ENCODE data around the gene DEFB124. TPM values are rescaled to one million over a fixed set of nuclear protein-coding genes. Genes with fewer than 3 reads are reported as not detected.
"Not testable (repeated sequence)": the region's sequence is repeated elsewhere in the genome, so short reads cannot be mapped to it uniquely, and the experiment has no call there.

The DEFB124 gene
- polyA plus RNA-seq, 1 experiment, result not detected

- ChIA-PET CTCF (interaction anchor here (0.9 kb wide), 1 partner anchor 15 kb away, joined by 3 read pairs; no protein-coding TSS in a partner anchor), POLR2A (no interaction called here)
- Histone ChIP-seq H3K27me3 (ENCODE audit: control insufficient read depth, insufficient read depth, low read length) (no peaks in the 10 kb centered on the region; the same call in 1 of the 2 replicates), H3K4me3 (ENCODE audit: low read depth, low read length) (no peak overlapping the region), H3K36me3 (ENCODE audit: control insufficient read depth, insufficient read depth, low read length) (no peaks in the 10 kb centered on the region)
- no peak for DNase-seq (ENCODE audit: low read depth)
- no peak for TF ChIP-seq CTCF (IDR thresholded peaks at IDR 0.05; ENCODE audit: insufficient read depth, low read depth, low read length)
Observed at GRCh38 chr20:31446084-31446819, 28.7 kb downstream of the DEFB124 start.

- POLR2A ChIA-PET, result no interaction called here
- Histone ChIP-seq H3K36me3 (ENCODE audit: control insufficient read depth, insufficient read depth, low read length) (no peaks in the 10 kb centered on the region), H3K4me3 (ENCODE audit: low read depth, low read length) (no peak within 1 kb of the TSS), H3K27me3 (ENCODE audit: control insufficient read depth, insufficient read depth, low read length) (no peaks in the 10 kb centered on the region; the same call in 1 of the 2 replicates)
- TF ChIP-seq CTCF (IDR thresholded peaks at IDR 0.05; ENCODE audit: insufficient read depth, low read depth, low read length), result no peak
- DNase-seq (ENCODE audit: low read depth), result no peak
- CTCF ChIA-PET, result interaction anchor here (0.9 to 1.4 kb wide), 4 partner anchors 9 to 71 kb away, joined by 3 to 4 read pairs (median 3); no protein-coding TSS in a partner anchor
Observed at GRCh38 chr20:31440012-31440659, 34.8 kb downstream of the DEFB124 start, which contains the start of gene DEFB123. TSS of gene DEFB123 (plus strand) at chr20:31440632. CDS start at chr20:31440699, 67 bp downstream.

- ChIA-PET CTCF (interaction anchor here (0.8 kb wide), 1 partner anchor 18 kb away, joined by 3 read pairs; no protein-coding TSS in a partner anchor), POLR2A (no interaction called here)
- no peak for DNase-seq (ENCODE audit: low read depth)
- Histone ChIP-seq H3K4me3 (ENCODE audit: low read depth, low read length) (no peak overlapping the region), H3K36me3 (ENCODE audit: control insufficient read depth, insufficient read depth, low read length) (no peaks in the 10 kb centered on the region), H3K27me3 (ENCODE audit: control insufficient read depth, insufficient read depth, low read length) (no peaks in the 10 kb centered on the region)
- TF ChIP-seq CTCF (IDR thresholded peaks at IDR 0.05; ENCODE audit: insufficient read depth, low read depth, low read length), result no peak
Observed at GRCh38 chr20:31430568-31431115, 44.3 kb downstream of the DEFB124 start.

GRCh38 chr20:31427576-31427975 lies 47.4 kb downstream of the DEFB124 start:
- H3K4me3 ChIP-seq (ENCODE audit: low read depth, low read length); H3K36me3 ChIP-seq (ENCODE audit: control insufficient read depth, insufficient read depth, low read length); CTCF ChIA-PET; POLR2A ChIA-PET; DNase-seq (ENCODE audit: low read depth); H3K27me3 ChIP-seq (ENCODE audit: control insufficient read depth, insufficient read depth, low read length): not testable (repeated sequence)

- DNase-seq (ENCODE audit: low read depth); POLR2A ChIA-PET; H3K4me3 ChIP-seq (ENCODE audit: low read depth, low read length); CTCF ChIA-PET; H3K27me3 ChIP-seq (ENCODE audit: control insufficient read depth, insufficient read depth, low read length); H3K36me3 ChIP-seq (ENCODE audit: control insufficient read depth, insufficient read depth, low read length): not testable (repeated sequence)
Observed at GRCh38 chr20:31426891-31427551, 47.9 kb downstream of the DEFB124 start.

- Histone ChIP-seq H3K27me3 (ENCODE audit: control insufficient read depth, insufficient read depth, low read length) (no peaks in the 10 kb centered on the region), H3K36me3 (ENCODE audit: control insufficient read depth, insufficient read depth, low read length) (no peaks in the 10 kb centered on the region), H3K4me3 (ENCODE audit: low read depth, low read length) (no peak overlapping the region)
- DNase-seq (ENCODE audit: low read depth), result no peak
- TF ChIP-seq CTCF (IDR thresholded peaks at IDR 0.05; ENCODE audit: insufficient read depth, low read depth, low read length), result no peak
- ChIA-PET CTCF (no interaction called here), POLR2A (no interaction called here)
Observed at GRCh38 chr20:31425797-31426196, 49.1 kb downstream of the DEFB124 start.
